ENCODE data around the gene CDCP1.
A peak's percentile ranks its signal among the peaks of the same experiment; 100 is the strongest.

CDCP1 gene

DNA sequence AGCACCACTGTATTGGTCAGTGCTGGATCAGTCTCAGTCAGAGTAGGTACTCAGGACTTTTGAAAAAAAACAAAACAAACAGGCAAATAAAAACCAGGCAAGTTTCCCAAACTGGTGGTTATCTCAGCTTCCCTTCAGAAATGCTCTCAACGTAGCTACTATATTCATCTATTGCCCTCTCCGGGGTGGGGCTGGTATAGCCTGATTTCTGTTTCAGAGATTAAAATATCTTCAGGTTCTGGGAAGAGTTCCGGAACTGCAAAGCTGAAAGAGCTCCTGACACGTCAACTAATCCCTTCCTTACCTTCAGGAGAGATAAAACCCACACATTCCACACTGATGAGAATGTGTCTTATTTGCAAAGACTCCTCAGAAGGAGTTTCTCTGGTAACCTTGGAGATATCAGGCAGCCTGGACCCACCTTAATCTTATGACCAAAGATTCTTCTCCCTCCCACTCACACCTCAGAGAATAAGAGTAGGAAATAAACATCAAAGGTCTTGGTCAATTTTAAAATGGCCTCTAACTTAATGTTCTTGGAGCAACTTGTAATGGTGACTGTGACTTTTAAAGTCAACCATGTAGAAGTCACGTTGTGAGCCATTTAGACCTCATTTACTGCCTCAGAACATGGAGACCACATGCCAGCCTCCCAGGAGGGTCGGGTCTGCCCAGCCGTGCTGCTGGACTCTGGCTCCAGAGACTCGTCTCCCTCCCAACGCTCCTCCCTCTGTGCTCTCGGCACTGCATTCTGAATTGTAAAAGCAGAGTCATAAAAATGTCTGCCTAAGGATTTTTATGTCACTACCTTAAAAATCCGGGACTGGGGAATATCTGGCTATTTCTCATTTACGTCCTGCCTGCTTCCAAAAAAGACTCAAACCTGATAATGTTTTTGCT lies 53.8 kb downstream of the CDCP1 start:
- Mint-ChIP-seq H3K36me3 (ENCODE audit: low read depth) (no peaks in the 10 kb centered on the region), H3K27ac (no peak overlapping the region)

DNA sequence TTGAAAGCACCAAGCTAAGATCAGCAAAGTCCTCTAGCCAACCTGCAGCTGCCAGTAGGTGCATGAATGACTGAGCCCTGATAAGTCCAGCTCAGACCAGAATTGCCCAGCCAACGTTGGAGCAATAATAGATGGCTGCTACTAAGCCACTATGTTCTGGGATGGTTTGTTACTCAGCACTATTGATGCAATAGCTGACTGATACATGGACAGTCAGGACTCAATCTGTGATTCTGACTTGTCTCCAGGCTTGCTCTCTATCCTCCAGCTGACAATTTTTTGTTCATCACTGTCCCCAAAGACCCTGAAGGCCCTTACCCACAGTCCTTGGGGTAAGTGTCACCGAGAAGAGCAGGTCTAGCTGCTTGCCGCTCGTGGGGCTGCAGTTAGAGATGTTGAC lies 55.3 kb downstream of the CDCP1 start:
- Mint-ChIP-seq H3K27me3 (ENCODE audit: low read depth, poor library complexity) (peaks cover 6% of the 10 kb centered on the region), H3K4me3 (no peak overlapping the region), H3K36me3 (ENCODE audit: low read depth) (no peaks in the 10 kb centered on the region), H3K4me1 (peaks cover 27% of the 10 kb centered on the region), H3K27ac (no peak overlapping the region), H3K9me3 (no peaks in the 10 kb centered on the region)
- TF ChIP-seq, protein P1, sequence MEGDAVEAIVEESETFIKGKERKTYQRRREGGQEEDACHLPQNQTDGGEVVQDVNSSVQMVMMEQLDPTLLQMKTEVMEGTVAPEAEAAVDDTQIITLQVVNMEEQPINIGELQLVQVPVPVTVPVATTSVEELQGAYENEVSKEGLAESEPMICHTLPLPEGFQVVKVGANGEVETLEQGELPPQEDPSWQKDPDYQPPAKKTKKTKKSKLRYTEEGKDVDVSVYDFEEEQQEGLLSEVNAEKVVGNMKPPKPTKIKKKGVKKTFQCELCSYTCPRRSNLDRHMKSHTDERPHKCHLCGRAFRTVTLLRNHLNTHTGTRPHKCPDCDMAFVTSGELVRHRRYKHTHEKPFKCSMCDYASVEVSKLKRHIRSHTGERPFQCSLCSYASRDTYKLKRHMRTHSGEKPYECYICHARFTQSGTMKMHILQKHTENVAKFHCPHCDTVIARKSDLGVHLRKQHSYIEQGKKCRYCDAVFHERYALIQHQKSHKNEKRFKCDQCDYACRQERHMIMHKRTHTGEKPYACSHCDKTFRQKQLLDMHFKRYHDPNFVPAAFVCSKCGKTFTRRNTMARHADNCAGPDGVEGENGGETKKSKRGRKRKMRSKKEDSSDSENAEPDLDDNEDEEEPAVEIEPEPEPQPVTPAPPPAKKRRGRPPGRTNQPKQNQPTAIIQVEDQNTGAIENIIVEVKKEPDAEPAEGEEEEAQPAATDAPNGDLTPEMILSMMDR (IDR thresholded peaks at IDR 0.05), result no peak
- DNase-seq, result no peak

More for the DNA sequence above, 53.8 kb downstream of the CDCP1 start:
- TF ChIP-seq, protein P1 (IDR thresholded peaks at IDR 0.05), result no peak
- peak; percentile 40 for DNase-seq
- Mint-ChIP-seq H3K4me3 (peak overlapping the region; percentile 17), H3K9me3 (no peaks in the 10 kb centered on the region), H3K27me3 (ENCODE audit: low read depth, poor library complexity) (peaks cover 9% of the 10 kb centered on the region), H3K4me1 (peaks cover 27% of the 10 kb centered on the region)

DNA sequence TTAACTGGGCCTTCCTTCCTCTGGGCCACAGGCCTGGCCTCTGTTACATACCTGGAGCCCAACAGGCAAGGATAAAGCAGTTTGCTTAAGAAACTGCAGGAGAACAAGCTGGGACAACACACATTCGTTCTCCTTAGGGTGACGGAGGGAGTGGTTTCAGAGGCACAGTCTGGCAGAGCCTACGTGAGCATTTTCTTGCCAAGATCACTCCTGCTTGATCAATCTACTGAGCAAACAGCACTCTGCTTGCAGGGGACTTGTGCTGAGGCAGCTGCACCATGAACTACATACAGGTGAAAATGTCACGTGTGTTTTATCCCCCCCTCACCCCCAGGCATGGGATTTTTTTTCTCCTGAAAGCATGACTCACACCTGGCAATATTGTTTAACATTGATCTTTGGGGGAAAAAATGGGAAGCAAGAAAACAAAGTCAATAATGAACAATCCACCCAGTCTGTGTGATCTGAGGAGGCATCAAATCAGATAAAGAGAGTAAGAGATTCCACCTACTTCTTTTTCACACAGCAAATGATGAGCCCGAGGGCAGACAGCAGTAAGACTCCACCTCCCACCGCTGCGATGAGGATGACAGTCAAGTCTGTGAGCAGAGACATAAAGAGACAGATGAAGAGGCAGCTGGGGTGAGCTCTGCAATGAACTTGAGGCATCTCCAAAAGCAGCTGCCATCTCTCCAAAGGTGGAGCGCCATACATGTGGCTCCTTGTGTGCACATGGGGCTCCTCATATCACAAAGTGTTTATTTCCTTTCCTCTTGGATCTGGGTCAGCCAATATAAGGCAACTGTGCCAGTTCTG lies 57.4 kb downstream of the CDCP1 start:
- no peaks in the 10 kb centered on the region for H3K36me3 Mint-ChIP-seq (ENCODE audit: low read depth)
- DNase-seq, result no peak
- no peaks in the 10 kb centered on the region for H3K9me3 Mint-ChIP-seq
- H3K4me1 Mint-ChIP-seq, result peaks cover 25% of the 10 kb centered on the region
- TF ChIP-seq, protein P1 (IDR thresholded peaks at IDR 0.05), result no peak
- no peak overlapping the region for H3K4me3 Mint-ChIP-seq
- H3K27me3 Mint-ChIP-seq (ENCODE audit: low read depth, poor library complexity), result no peaks in the 10 kb centered on the region
- peak overlapping the region; percentile 59 for H3K27ac Mint-ChIP-seq

DNA sequence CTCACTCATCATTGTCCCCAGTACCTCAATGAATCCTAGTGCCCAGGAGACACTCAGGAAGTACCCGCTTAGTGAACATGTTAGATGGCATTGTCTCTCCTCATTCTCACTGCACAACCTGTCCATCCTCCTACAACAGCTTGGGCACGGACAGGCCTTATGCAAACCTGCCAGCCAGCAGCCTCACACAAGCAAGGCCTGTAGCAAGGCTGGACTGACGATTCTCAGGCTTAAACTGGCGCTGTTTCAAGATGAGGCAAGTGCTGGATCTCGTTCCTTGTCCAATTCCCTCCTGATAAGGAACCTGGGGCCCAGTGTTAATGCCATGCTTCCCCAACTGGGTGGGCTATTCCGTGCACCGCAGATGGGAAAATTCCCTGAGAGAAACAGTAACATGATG lies 59.0 kb downstream of the CDCP1 start:
- Mint-ChIP-seq H3K27me3 (ENCODE audit: low read depth, poor library complexity) (no peaks in the 10 kb centered on the region), H3K9me3 (no peaks in the 10 kb centered on the region), H3K4me1 (peaks cover 10% of the 10 kb centered on the region), H3K36me3 (ENCODE audit: low read depth) (no peaks in the 10 kb centered on the region), H3K4me3 (no peak overlapping the region), H3K27ac (no peak overlapping the region)
- TF ChIP-seq, protein P1 (IDR thresholded peaks at IDR 0.05), result no peak
- DNase-seq, result no peak

DNA sequence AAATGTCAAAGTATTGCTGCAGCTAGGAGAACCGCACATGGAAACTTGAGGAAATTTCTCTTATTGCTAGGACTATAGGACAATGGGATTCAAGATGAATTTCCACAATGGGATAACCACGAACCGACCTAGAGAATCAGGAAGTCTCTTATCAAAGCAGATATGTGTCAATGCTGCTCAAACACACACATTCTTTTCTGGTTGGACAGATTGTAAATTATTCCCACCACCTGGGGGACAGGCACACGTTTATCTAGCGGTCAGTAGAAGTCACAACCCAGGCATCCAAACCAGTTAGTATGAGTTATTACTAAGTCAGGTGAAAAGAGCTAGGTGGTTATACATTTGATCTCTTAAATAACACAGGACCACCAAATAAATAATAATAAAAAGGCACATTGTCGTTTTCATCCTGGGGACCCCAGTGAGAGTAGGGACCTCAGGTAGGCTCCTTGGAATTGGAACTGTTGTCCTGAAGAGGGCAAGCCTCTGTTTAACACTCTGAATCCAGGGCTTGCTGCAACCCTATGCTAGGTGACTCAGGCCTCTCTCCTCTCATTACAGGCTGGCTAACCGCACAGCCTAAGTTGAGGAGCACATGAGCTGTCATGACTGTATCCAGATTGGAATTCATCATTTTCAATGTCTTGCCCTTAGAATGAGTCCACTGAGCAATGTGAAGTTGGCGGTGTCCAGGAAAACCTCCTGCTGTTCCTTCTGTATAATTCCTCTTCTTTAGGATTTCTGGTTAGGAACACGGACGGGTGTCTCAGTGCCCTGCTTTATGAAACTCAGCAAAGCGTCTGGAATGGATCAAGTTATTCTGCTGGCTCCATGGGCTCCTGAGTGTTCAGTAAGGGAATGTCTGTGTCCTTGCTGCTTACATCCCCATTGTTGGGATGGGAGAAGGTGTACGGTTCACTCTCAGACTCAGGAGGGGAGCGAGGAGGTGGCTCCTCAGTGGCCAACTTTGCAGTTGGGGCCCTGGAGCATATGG lies 61.1 kb downstream of the CDCP1 start:
- no peak overlapping the region for H3K27ac Mint-ChIP-seq
- peaks cover 6% of the 10 kb centered on the region for H3K4me1 Mint-ChIP-seq
- no peak overlapping the region for H3K4me3 Mint-ChIP-seq
- TF ChIP-seq, protein P1 (IDR thresholded peaks at IDR 0.05), result no peak
- H3K27me3 Mint-ChIP-seq (ENCODE audit: low read depth, poor library complexity), result peaks cover 3% of the 10 kb centered on the region
- no peak for DNase-seq
- H3K36me3 Mint-ChIP-seq (ENCODE audit: low read depth), result no peaks in the 10 kb centered on the region
- no peaks in the 10 kb centered on the region for H3K9me3 Mint-ChIP-seq
